GM21360 (cell line): ENCODE results near the gene STN1.

ENCODE experiments used
- ATAC-seq: cut with Tn5 transposase; IDR thresholded peaks from one replicate; pipeline ENCODE4 v1.9.1; 2021; ENCODE audit warnings: mild to moderate bottlenecking, moderate library complexity; ENCODE audit not compliant: unreplicated experiment

STN1 gene, protein sequence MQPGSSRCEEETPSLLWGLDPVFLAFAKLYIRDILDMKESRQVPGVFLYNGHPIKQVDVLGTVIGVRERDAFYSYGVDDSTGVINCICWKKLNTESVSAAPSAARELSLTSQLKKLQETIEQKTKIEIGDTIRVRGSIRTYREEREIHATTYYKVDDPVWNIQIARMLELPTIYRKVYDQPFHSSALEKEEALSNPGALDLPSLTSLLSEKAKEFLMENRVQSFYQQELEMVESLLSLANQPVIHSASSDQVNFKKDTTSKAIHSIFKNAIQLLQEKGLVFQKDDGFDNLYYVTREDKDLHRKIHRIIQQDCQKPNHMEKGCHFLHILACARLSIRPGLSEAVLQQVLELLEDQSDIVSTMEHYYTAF

DNA sequence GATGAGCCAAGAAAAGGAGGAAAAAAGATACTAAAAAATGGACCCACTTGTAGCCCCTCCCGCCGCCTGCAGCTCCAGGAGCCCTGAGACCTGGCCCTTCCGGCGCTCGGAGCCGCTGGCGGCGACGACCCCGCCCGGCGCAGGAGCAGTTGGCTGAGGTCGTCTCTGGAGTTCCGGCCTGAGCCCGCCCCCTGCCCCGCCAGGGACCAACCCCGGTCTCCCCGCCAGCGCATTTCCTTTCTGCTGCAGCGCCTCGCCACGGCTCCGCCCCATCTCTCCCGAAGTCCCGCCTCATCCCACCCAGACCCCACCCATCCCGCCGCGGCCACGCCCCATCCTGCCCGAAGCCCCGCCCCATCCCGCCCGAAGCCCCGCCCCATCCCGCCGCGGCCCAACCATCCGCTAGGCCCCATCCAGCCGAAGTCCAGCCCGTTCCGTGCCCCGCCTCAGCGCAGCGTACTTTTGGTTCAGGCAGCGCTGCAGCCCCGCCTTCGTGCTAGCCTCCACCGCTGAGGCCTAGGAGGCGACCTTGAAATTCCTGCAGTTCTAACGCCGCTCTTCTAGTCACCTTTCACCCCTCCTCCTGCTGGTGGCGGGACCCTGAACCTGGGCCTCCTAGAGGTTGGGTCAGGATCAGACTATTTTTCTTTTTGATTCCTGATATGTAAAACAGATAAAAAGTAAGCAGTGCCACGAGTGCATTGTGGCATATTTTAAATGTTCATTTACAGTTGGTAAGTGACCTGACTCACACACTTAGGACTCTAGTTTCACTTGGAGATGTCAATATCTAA is at the start of gene STN1:
STN1 (minus strand) TSS at position 132 of the 794 bp plus-strand sequence. CDS start 590 bp downstream, outside the sequence.
- ATAC-seq = peak; percentile 91

DNA sequence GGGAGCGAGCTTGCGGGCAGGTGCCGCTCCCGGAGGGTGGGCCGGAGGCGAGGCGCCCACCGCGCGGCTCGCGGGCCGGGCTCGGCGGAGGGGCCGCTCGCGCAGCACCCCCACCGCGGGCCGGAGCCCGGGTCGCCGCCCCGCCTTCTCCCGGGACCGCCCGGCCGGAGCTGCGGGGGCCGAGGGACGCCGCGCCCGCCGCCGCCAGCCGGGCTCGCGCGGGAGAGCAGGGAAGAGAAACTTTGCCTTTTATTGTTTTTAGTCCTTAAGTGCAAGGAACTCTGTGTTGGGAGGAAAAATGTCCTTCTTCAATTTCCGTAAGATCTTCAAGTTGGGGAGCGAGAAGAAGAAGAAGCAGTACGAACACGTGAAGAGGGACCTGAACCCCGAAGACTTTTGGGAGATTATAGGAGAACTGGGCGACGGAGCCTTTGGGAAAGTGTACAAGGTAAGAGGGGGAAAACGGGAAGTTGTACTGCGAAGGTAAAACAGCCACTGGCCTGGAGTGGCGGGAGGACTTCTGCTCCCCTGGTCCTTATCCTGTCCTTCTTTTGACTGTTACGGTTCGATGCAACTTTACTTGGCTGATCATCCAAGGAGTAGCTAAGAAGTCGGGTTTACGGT is 49.6 kb upstream of the STN1 start:
- peak; percentile 43 for ATAC-seq

DNA sequence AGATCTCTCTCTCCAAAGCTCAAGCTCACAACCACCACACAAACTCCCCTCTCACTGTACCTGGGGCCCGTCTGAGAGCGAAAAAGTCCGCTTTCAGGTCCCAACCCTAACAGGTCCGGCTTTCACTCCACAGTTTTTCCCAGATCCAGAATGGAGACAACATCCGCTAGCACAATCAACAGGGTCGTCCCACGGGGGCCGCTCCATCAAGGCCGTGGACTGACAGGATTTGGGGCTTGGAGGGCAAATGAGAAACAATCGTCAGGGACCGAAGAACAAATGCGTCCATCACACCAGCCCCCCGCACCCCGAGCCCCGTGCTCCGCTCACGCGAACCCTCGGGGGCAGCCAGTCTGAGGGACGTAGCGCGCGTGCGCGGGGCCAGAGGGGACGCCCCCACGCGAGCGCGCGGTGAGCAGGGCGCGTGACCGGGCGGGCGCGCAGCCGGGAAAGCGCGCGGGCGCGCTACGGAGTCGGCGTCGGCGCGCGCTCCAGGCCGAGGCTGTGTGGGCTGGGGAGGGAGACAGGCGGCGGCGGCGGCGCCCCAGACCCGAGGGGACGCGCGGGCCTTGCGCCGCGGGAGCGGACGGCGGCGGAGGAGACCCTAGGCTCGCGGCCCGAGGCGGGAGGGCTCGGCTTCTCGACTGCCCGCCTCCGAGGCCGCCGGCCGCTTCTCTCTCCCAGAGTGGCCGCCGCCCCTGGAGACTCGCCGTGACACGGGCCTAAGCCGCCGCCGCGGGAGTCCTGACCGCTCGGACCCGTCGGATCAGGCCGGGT is 48.9 kb upstream of the STN1 start, which contains the start of gene SLK:
SLK (plus strand) TSS at position 470 of the 777 bp plus-strand sequence. CDS start 606 bp downstream, outside the sequence.
- ATAC-seq = peak; percentile 77

- no peak for ATAC-seq
Observed at GRCh38 chr10:103960103-103960502, 42.1 kb upstream of the STN1 start.

DNA sequence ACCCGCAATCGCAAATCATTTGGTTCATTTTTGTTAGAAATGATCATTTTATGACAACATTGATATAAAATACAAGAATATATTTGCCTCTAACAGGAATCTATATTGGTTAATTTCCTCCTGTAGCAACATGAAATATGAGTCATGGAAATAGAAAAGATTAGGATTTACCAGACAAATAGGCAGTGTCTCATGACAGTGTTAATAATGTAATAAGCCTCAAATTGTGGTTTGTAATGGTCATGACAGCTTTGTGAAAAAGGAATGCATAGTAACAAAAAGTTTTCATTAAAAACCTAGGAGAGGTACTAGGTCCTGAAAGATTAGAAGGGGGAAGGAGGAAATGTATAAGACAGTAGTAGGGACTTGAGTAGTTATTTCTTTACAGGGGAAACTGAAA is 41.0 kb upstream of the STN1 start:
- ATAC-seq = no peak

GRCh38 chr10:103954543-103954942 is 36.6 kb upstream of the STN1 start:
- ATAC-seq = no peak

DNA sequence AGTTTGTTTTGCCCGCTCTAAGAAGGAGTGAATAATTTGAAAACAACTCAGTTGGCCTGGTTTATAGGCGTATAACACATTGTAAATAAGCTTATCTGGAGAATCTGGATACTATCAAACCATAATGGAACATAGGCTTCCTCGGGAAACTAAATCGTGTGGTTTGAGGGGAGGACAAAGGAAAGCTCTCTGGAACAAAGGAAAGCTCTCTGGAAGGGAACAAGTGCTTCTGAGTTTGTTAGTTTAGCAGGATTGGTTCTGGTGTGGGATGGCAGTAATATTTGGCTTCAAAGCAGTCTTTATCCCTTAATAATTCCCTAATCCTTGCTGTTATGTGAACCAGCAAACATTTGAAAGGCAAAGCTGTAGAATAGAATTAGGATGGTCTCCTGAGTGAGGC is 34.0 kb upstream of the STN1 start:
- no peak for ATAC-seq

DNA sequence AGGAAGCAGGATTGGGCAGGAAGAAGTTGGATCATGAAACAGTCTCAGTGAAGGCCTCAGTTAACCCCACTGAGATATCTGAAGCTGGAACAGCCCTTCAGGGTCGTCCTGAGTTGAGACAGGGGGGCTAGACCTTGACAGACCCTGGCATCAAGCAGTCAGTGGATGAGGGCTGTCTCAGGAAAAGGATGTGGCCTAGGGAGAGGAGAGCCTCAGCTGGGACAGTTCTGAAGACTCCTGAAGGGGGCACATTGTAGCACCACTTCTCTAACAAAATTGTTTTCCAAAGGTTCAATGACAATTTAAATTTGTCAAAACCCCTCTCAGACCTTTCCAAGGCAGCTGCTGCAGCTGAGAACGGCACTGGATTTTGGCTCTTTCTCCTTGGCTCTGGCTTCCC is 33.2 kb upstream of the STN1 start:
- no peak for ATAC-seq

DNA sequence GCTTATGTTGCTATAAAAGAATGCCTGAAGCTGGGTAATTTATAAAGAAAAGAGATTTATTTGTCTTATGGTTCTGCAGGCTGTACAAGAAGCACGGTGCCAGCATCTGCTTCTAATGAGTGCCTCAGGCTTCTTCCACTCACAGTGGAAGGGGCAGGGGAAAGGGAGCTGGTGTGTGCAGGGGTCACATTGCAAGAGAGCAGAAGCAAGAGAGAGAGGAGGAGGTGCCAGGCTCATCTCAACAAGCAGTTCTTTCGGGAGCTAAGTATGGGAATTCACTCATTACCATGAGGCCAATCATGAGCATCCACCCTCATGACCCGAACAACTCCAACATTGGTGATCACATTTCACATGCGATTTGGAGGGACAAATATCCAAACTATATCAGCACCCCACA is 31.7 kb upstream of the STN1 start:
- ATAC-seq = no peak

GRCh38 chr10:103947799-103948516 is 30.0 kb upstream of the STN1 start:
- no peak for ATAC-seq

DNA sequence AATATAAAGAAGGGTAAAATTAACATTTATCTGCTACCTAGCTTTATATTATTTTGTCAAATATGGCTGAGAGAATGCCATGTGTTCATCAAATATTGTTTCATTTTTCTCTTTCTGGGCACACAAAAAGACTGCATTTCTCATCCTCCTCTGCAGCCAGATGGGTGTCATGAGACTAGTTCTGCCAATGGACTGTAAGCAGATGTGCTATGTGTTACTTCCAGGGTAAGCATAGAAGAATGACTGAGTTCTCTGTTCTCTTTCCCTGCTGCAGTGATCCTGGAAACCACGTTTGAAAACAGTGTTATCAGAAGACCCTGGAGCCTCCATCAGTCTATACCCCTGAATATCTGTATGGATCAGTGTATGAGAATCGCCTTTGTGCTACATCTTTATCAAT is 24.9 kb upstream of the STN1 start:
- no peak for ATAC-seq

GRCh38 chr10:103941801-103942200 is 23.8 kb upstream of the STN1 start:
- no peak for ATAC-seq

- ATAC-seq = no peak
Observed at GRCh38 chr10:103939522-103939921, 21.5 kb upstream of the STN1 start.

DNA sequence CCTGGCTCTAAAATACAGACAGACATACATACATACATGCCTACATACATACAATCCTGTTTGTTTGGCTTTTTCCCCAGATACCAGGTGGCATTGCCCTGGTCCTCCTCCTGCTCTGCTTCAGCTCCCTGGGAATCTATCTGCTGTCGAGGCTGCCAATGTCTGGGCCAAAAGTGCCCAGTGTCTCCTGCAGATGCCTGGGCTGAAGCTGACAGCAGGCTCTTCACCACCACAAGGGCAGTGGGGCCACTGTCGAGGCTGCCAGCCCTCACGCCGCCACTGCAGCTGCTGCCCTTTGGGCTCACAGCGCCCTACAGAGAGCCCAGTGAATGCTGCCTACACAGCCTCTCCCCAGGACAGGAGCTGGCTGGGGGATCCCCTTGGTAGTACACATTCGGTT is 18.0 kb upstream of the STN1 start:
- ATAC-seq = no peak

DNA sequence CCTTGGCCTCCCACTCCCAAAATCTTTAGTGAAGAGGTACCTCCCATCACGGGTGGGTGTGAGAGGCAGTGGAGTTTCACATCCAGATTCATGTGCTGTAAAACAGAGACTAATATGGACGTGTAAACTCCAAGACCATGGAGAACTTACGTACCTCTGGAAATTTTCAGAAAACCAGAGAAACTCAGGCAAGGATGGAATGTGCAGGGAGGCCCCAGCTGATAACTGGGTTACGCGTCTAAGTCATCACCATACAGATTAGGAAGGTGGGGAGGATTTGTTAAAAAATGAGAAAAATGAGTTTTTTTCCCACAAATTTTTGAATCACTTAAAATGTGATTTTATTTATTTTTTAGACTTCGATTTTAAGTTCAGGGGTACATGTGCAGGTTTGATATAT is 16.3 kb upstream of the STN1 start:
- ATAC-seq = no peak

DNA sequence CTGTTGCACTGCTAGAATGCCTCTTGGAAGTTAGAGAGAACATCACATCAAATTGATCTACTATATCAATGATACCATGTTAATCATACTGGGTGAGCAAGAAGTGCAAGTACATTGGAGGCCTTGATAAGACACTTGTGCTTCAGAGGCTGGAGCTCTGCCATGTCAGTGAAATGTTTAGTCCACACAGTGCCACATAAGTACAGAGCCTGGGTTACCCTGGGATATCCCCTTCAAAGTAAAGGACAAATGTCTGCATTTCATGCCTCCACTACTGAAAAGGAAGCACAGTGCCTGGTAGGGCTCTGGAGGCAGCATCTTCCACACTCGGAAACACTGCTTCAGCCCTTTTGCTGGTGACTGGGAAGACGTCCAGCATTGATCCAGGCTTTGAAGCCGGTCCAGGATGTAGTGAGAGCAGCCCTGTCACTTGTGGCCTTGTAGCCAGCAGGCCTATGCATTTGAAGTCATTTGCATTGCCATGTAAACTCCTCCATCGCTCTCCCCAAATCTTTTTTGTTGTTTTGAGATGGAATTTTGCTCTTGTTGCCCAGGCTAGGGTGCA is 15.7 kb upstream of the STN1 start:
- no peak for ATAC-seq

DNA sequence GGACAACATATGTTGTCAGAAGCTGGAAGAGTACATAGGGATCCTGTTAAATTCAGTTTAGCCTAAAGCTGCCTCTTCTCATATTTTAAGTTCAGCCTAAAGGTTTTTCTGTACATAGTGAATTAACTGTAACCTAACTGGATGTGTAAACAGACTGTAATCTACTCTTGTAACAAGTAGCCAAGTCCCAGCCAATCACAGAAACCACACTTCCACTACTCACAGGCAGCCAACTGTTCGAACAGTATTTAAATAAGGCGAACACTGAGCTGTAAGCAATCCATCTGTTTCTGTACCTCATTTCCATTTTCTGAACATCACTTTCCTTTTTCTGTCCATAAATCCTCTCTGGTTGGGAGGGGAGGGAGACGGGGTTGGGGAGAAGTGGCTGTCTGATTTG is 15.0 kb upstream of the STN1 start:
- no peak for ATAC-seq

- ATAC-seq = no peak
Observed at GRCh38 chr10:103932271-103932670, 14.3 kb upstream of the STN1 start.

DNA sequence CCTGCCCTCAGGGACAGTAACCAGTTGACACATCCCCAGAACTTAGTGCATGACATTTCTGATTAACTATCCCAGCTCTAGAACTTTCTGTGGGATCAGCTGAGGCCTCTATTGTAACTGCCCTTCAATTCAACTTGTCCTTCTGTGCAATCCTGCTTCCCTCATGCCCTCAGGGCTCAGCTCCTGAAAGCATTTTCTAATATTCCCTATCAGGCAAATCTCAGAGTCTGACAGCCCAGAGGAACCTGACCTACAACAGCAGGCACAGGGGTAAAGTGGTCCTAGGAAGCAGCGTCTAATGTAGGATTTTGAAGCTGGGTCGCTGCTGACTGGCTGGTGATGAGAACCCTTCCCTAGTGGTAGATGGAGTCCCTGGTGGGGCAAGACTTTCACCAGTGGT is 13.6 kb upstream of the STN1 start:
- ATAC-seq = no peak

DNA sequence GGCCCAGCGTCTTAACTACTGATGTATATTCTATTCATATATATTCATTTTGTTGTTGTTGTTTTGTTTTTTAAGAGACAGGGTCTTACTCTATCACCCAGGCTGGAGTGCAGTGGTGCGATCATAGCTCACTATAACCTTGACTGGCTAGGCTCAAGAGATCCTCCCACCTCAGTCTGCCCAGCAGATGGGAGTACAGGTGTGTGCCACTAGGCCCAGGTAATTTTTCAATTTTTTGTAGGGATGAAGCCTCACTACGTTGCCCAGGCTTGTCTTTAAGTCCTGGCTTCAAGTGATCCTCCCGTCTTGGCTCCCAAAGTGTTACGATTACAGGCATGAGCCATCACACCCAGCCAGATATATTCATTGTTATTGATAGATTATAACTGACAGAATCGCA is 12.9 kb upstream of the STN1 start:
- no peak for ATAC-seq
